Panc1 (cell line): Measurements from ENCODE around the gene KBTBD6. TPM values are rescaled to one million over a fixed set of nuclear protein-coding genes. Genes with fewer than 3 reads are reported as not detected.

ENCODE experiments used
- ATAC-seq: fragments of 200-7000 bp; cut with Tn5 transposase; 2 replicates; pipeline ENCODE4 v1.9.1; 2020; ENCODE audit warnings: mild to moderate bottlenecking, moderate library complexity
- BruUV-seq: library from RNA; stranded (reverse); fragments of 400-500 nt; replicated peaks from 2 replicates; lab custom pipeline; 2021; lab: Mats Ljungman, UMichigan
- CTCF ChIA-PET: fragments of 300-600 bp; sonication (Branson Sonifier 250); formaldehyde crosslinking; loops from one replicate; lab custom pipeline; 2022; ENCODE audit warnings: antibody characterized with exemption; lab: Charles Lee
- POLR2A ChIA-PET: fragments of 300-600 bp; sonication (Branson Sonifier 250); formaldehyde crosslinking; loops from one replicate; lab custom pipeline; 2022; ENCODE audit warnings: antibody characterized with exemption; lab: Charles Lee
- DNase-seq: peaks from one replicate; pipeline ENCODE4 v3.0.0-alpha.2; 2010; ENCODE audit warnings: low read depth, low spot score
- H3K27ac ChIP-seq: 2 replicates; pipeline ENCODE4 v1.5.1; 2011; ENCODE audit warnings: mild to moderate bottlenecking, low read length, inconsistent platforms
- H3K27me3 ChIP-seq: fragments of 200-500 bp; sonication (Bioruptor generic); 2 replicates; pipeline ENCODE4 v1.6.0; 2014; ENCODE audit warnings: low read length, inconsistent platforms; ENCODE audit not compliant: control insufficient read depth, insufficient read depth
- H3K36me3 ChIP-seq: fragments of 200-500 bp; sonication (Bioruptor generic); 2 replicates; pipeline ENCODE4 v1.5.1; 2014; ENCODE audit warnings: inconsistent platforms, mild to moderate bottlenecking, low read length, moderate library complexity; ENCODE audit not compliant: control insufficient read depth, insufficient read depth
- H3K4me1 ChIP-seq: 2 replicates; pipeline ENCODE4 v1.5.1; 2011; ENCODE audit warnings: inconsistent platforms, mild to moderate bottlenecking, low read length, moderate library complexity; ENCODE audit not compliant: control insufficient read depth, insufficient read depth
- H3K4me3 ChIP-seq, 2 experiments: 2 replicates each; pipeline ENCODE4 v1.5.1; 2011 to 2012; ENCODE audit warnings: low read depth in 2 of 2, low read length in 2 of 2, mild to moderate bottlenecking in 2 of 2, inconsistent platforms in 1 of 2, moderate library complexity in 1 of 2
- H3K9me3 ChIP-seq: fragments of 200-500 bp; sonication (Bioruptor generic); 2 replicates; pipeline ENCODE4 v1.5.1; 2014; ENCODE audit warnings: low read depth, mild to moderate bottlenecking, inconsistent platforms, low read length, moderate library complexity; ENCODE audit not compliant: control insufficient read depth, insufficient read depth
- CTCF ChIP-seq: fragments of 450-650 bp; IDR thresholded peaks from 2 replicates; pipeline ENCODE4 v1.5.1; 2017; ENCODE audit warnings: mild to moderate bottlenecking
- POLR2AphosphoS5 ChIP-seq: IDR thresholded peaks from 2 replicates; pipeline ENCODE4 v1.6.1; 2012; ENCODE audit warnings: mild to moderate bottlenecking, low read depth, low read length, moderate library complexity
- REST ChIP-seq, 2 experiments: IDR thresholded peaks; 2 replicates each; pipeline ENCODE4 v1.6.1; 2011 to 2012; ENCODE audit warnings: low read depth in 2 of 2, control low read depth in 1 of 2, low read length in 1 of 2, mild to moderate bottlenecking in 1 of 2, moderate library complexity in 1 of 2; ENCODE audit not compliant: insufficient read depth in 1 of 2
- SIN3A ChIP-seq: IDR thresholded peaks from 2 replicates; pipeline ENCODE4 v1.6.1; 2012; ENCODE audit warnings: low read depth, mild to moderate bottlenecking, low read length, moderate library complexity, borderline replicate concordance; ENCODE audit not compliant: insufficient read depth
- TCF7L2 ChIP-seq: IDR thresholded peaks from 2 replicates; pipeline ENCODE4 v1.6.1; 2011; ENCODE audit warnings: mild to moderate bottlenecking, low read depth, low read length, inconsistent platforms
- in situ Hi-C: cut with HindIII; loops from 2 replicates; pipeline ENCODE4 v1.10.0; 2016; ENCODE audit warnings: low sequenced_read_pairs, low pct_unique_long_range_greater_than_20kb
- intact Hi-C: fragments of 100-400 bp; cut with micrococcal nuclease; formaldehyde crosslinking; loops from one replicate; pipeline ENCODE4 v1.10.0; 2022; ENCODE audit not compliant: unreplicated experiment
- total RNA-seq: library from RNA; stranded (reverse); gene quantifications from one replicate; pipeline ENCODE4 v1.2.1, GENCODE V29; 2021; ENCODE audit not compliant: unreplicated experiment

KBTBD6 gene
- total RNA-seq, 1 experiment from 2014 or later, result 7.9 TPM

GRCh38 chr13:41085961-41086585 lies 46.5 kb downstream of the KBTBD6 start:
- DNase-seq (no peak), ATAC-seq (no peak)
- intact Hi-C loops (no loop called here), in situ Hi-C loops (no loop called here)
- no peak for TF ChIP-seq TCF7L2
- TF ChIP-seq CTCF, result no peak
- no peak for TF ChIP-seq SIN3A
- no peak for TF ChIP-seq POLR2AphosphoS5
- TF ChIP-seq REST (IDR thresholded peaks at IDR 0.05; ENCODE audit: insufficient read depth in 1 of 2, low read depth in 2 of 2, low read length in 1 of 2), result no peak
- Histone ChIP-seq H3K27ac (no peak overlapping the region), H3K36me3 (no peaks in the 10 kb centered on the region), H3K4me1 (no peaks in the 10 kb centered on the region), H3K27me3 (no peaks in the 10 kb centered on the region), H3K9me3 (no peaks in the 10 kb centered on the region), H3K4me3 (no peak overlapping the region)
- no TSS peak for BruUV-seq
- ChIA-PET POLR2A (interaction anchor here (0.5 to 0.6 kb wide), 2 partner anchors 238 to 266 kb away, joined by 3 read pairs; no protein-coding TSS in a partner anchor), CTCF (no interaction called here)

DNA sequence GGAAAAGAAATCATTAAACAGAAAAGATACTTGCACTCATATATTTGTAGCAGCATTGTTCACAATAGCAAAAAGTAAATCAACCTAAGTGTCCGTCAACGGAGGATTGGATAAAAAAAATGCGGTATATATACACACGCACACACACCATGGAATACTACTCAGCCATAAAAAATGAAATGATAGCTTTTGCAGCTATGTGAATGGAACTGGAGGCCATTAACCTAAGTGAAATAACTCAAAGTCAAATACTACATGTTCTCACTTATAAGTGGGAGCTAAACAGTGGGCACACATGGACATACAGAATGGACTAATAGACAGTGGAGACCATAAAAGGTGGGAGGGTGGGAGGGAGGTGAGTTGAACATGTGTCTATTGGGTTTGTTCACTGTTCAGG lies 52.9 kb downstream of the KBTBD6 start:
- intact Hi-C loops (loop anchor here (10.0 kb wide), 1 partner anchor 115 kb away; the partner anchor contains the start of gene KBTBD7), in situ Hi-C loops (no loop called here)

More for the DNA sequence above, 52.9 kb downstream of the KBTBD6 start:
- TF ChIP-seq TCF7L2, result no peak
- no peak for TF ChIP-seq CTCF
- no peak for TF ChIP-seq POLR2AphosphoS5
- TF ChIP-seq SIN3A, result no peak
- TF ChIP-seq REST (IDR thresholded peaks at IDR 0.05; ENCODE audit: insufficient read depth in 1 of 2, low read depth in 2 of 2, low read length in 1 of 2), result no peak
- peaks cover 8% of the 10 kb centered on the region for H3K36me3 ChIP-seq
- ChIA-PET POLR2A (interaction anchor here (0.6 to 1.1 kb wide), 3 partner anchors 19 to 541 kb away, joined by 3 to 5 read pairs (median 4); partner anchors contain the start of gene WBP4), CTCF (no interaction called here)
- H3K4me1 ChIP-seq, result no peaks in the 10 kb centered on the region
- no peaks in the 10 kb centered on the region for H3K27me3 ChIP-seq
- no peaks in the 10 kb centered on the region for H3K9me3 ChIP-seq
- no TSS peak for BruUV-seq
- no peak overlapping the region for H3K27ac ChIP-seq
- DNase-seq (no peak), ATAC-seq (no peak)
- no peak overlapping the region for H3K4me3 ChIP-seq
